ENCODE results near the gene FAM193B. TPM values are rescaled to one million over a fixed set of nuclear protein-coding genes. Genes with fewer than 3 reads are reported as not detected.
A peak's percentile ranks its signal among the peaks of the same experiment; 100 is the strongest.

The FAM193B gene
- total and polyA plus RNA-seq, 9 of the 15 experiments (the other 6 are each of a cell fraction or from before 2014, with no cell fraction given) = 4.4 to 76.4 (median 37.3) TPM

- TF ChIP-seq, protein P1, sequence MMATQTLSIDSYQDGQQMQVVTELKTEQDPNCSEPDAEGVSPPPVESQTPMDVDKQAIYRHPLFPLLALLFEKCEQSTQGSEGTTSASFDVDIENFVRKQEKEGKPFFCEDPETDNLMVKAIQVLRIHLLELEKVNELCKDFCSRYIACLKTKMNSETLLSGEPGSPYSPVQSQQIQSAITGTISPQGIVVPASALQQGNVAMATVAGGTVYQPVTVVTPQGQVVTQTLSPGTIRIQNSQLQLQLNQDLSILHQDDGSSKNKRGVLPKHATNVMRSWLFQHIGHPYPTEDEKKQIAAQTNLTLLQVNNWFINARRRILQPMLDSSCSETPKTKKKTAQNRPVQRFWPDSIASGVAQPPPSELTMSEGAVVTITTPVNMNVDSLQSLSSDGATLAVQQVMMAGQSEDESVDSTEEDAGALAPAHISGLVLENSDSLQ (IDR thresholded peaks at IDR 0.05) = no peak
- TF ChIP-seq ILF3 (IDR thresholded peaks at IDR 0.05; ENCODE audit: borderline replicate concordance) (no peak), CAMTA2 (CRISPR knock-in tag; conservative IDR thresholded peaks at IDR 0.05) (no peak), POLR2AphosphoS5 (IDR thresholded peaks at IDR 0.05; ENCODE audit: control insufficient read depth, insufficient read depth, low read depth, low read length) (peak; percentile 60), ZNF239 (CRISPR knock-in tag; IDR thresholded peaks at IDR 0.05) (no peak), ZNF668 (CRISPR knock-in tag; IDR thresholded peaks at IDR 0.05) (no peak), ZNF696 (CRISPR knock-in tag; conservative IDR thresholded peaks at IDR 0.05) (no peak), HDAC1 (IDR thresholded peaks at IDR 0.05) (0 out of 4 replicates have a peak, but pooled peaks of 1 of the 2 experiments have one; percentile 58), ZBTB40 (IDR thresholded peaks at IDR 0.05) (peak; percentile 65), ZBTB40 (CRISPR knock-in tag; IDR thresholded peaks at IDR 0.05) (no peak), ID3 (CRISPR knock-in tag; IDR thresholded peaks at IDR 0.05) (no peak), ID3 (tag; IDR thresholded peaks at IDR 0.05) (no peak), TCF3 (CRISPR knock-in tag; IDR thresholded peaks at IDR 0.05) (peak; percentile 72), STAT5A (IDR thresholded peaks at IDR 0.05; ENCODE audit: borderline replicate concordance, low read length) (no peak), TOE1 (IDR thresholded peaks at IDR 0.05; ENCODE audit: borderline replicate concordance) (no peak; the same call in none of the 2 replicates), TOE1 (CRISPR knock-in tag; IDR thresholded peaks at IDR 0.05; ENCODE audit: borderline replicate concordance, low read depth) (0 out of 2 replicates have a peak, but pooled peaks have one; percentile 74), U2AF1 (optimal IDR thresholded peaks at IDR 0.05; ENCODE audit: low read depth, low read length) (no peak)
Measured at GRCh38 chr5:177498013-177498787, 56.2 kb downstream of the FAM193B start (continued).

Data from K562 (cell line).